Stimulated activated memory B cell treated with anti-CD40 and anti-IgM and Interleukin-4, amounts not matched to agents 10 μg/mL and 1 μg/mL and 100 μg/mL, for 72 hours (primary cell): ENCODE data around the gene ANKFY1.
"Not testable (repeated sequence)": the region's sequence is repeated elsewhere in the genome, so short reads cannot be mapped to it uniquely, and the experiment has no call there.

Experiments used
- ATAC-seq: fragments of 150-1000 bp; cut with Tn5 transposase; 2 replicates; pipeline ENCODE4 v1.10.0; 2021
- H3K27ac Mint-ChIP-seq: one replicate; pipeline ENCODE4 v1.8.0; 2022; ENCODE audit warnings: mild to moderate bottlenecking, mixed read lengths
- H3K27me3 Mint-ChIP-seq: one replicate; pipeline ENCODE4 v1.8.0; 2022; ENCODE audit warnings: mixed read lengths
- H3K36me3 Mint-ChIP-seq: one replicate; pipeline ENCODE4 v1.8.0; 2022; ENCODE audit warnings: mixed read lengths
- H3K4me1 Mint-ChIP-seq: one replicate; pipeline ENCODE4 v1.8.0; 2022; ENCODE audit warnings: mixed read lengths
- H3K4me3 Mint-ChIP-seq: one replicate; pipeline ENCODE4 v1.8.0; 2022; ENCODE audit warnings: mild to moderate bottlenecking, moderate library complexity, mixed read lengths
- H3K9me3 Mint-ChIP-seq: one replicate; pipeline ENCODE4 v1.8.0; 2022; ENCODE audit warnings: mixed read lengths

Gene ANKFY1

GRCh38 chr17:4209611-4210010, 54.2 kb downstream of the ANKFY1 start:
- Mint-ChIP-seq H3K27ac (no peak overlapping the region), H3K4me3 (no peak overlapping the region), H3K4me1 (peaks cover 20% of the 10 kb centered on the region), H3K27me3 (no peaks in the 10 kb centered on the region), H3K36me3 (peaks cover 68% of the 10 kb centered on the region), H3K9me3 (no peaks in the 10 kb centered on the region)
- ATAC-seq, result no peak

- H3K36me3 Mint-ChIP-seq, result peaks cover 68% of the 10 kb centered on the region
- ATAC-seq, result no peak
- no peak overlapping the region for H3K27ac Mint-ChIP-seq
- peaks cover 20% of the 10 kb centered on the region for H3K4me1 Mint-ChIP-seq
- no peaks in the 10 kb centered on the region for H3K9me3 Mint-ChIP-seq
- no peak overlapping the region for H3K4me3 Mint-ChIP-seq
- no peaks in the 10 kb centered on the region for H3K27me3 Mint-ChIP-seq
Observed at GRCh38 chr17:4208238-4208637, 55.5 kb downstream of the ANKFY1 start.

- H3K9me3 Mint-ChIP-seq, result no peaks in the 10 kb centered on the region
- ATAC-seq, result peak; percentile 58
- peaks cover 68% of the 10 kb centered on the region for H3K36me3 Mint-ChIP-seq
- H3K4me3 Mint-ChIP-seq, result no peak overlapping the region
- peaks cover 20% of the 10 kb centered on the region for H3K4me1 Mint-ChIP-seq
- H3K27ac Mint-ChIP-seq, result no peak overlapping the region
- H3K27me3 Mint-ChIP-seq, result no peaks in the 10 kb centered on the region
Observed at GRCh38 chr17:4206962-4207361, 56.8 kb downstream of the ANKFY1 start.

GRCh38 chr17:4205917-4206316, 57.9 kb downstream of the ANKFY1 start:
- peaks cover 13% of the 10 kb centered on the region for H3K4me1 Mint-ChIP-seq
- H3K27ac Mint-ChIP-seq, result no peak overlapping the region
- no peaks in the 10 kb centered on the region for H3K27me3 Mint-ChIP-seq
- peaks cover 73% of the 10 kb centered on the region for H3K36me3 Mint-ChIP-seq
- no peak overlapping the region for H3K4me3 Mint-ChIP-seq
- H3K9me3 Mint-ChIP-seq, result no peaks in the 10 kb centered on the region
- ATAC-seq, result no peak

- peaks cover 13% of the 10 kb centered on the region for H3K4me1 Mint-ChIP-seq
- no peaks in the 10 kb centered on the region for H3K9me3 Mint-ChIP-seq
- H3K27ac Mint-ChIP-seq, result no peak overlapping the region
- no peaks in the 10 kb centered on the region for H3K27me3 Mint-ChIP-seq
- no peak overlapping the region for H3K4me3 Mint-ChIP-seq
- H3K36me3 Mint-ChIP-seq, result peaks cover 73% of the 10 kb centered on the region
- ATAC-seq, result no peak
Observed at GRCh38 chr17:4204710-4205173, 59.0 kb downstream of the ANKFY1 start.

- Mint-ChIP-seq H3K9me3 (no peaks in the 10 kb centered on the region), H3K4me3 (no peak overlapping the region), H3K27me3 (no peaks in the 10 kb centered on the region), H3K36me3 (peaks cover 67% of the 10 kb centered on the region), H3K27ac (no peak overlapping the region), H3K4me1 (peaks cover 13% of the 10 kb centered on the region)
- ATAC-seq, result no peak
Observed at GRCh38 chr17:4204190-4204589, 59.6 kb downstream of the ANKFY1 start.

- Mint-ChIP-seq H3K4me3 (no peak overlapping the region), H3K27ac (no peak overlapping the region), H3K27me3 (no peaks in the 10 kb centered on the region), H3K4me1 (no peaks in the 10 kb centered on the region), H3K9me3 (no peaks in the 10 kb centered on the region), H3K36me3 (peaks cover 47% of the 10 kb centered on the region)
- ATAC-seq, result no peak
Observed at GRCh38 chr17:4201226-4201625, 62.6 kb downstream of the ANKFY1 start.

GRCh38 chr17:4199818-4200402, 63.9 kb downstream of the ANKFY1 start:
- ATAC-seq, result peak; percentile 59
- Mint-ChIP-seq H3K36me3 (peaks cover 50% of the 10 kb centered on the region), H3K27ac (no peak overlapping the region)

GRCh38 chr17:4198995-4199394, 64.8 kb downstream of the ANKFY1 start:
- no peak overlapping the region for H3K4me3 Mint-ChIP-seq
- H3K9me3 Mint-ChIP-seq, result no peaks in the 10 kb centered on the region
- no peaks in the 10 kb centered on the region for H3K4me1 Mint-ChIP-seq
- no peak overlapping the region for H3K27ac Mint-ChIP-seq
- H3K36me3 Mint-ChIP-seq, result peaks cover 52% of the 10 kb centered on the region
- ATAC-seq, result no peak
- no peaks in the 10 kb centered on the region for H3K27me3 Mint-ChIP-seq

More at GRCh38 chr17:4199818-4200402, 63.9 kb downstream of the ANKFY1 start:
- Mint-ChIP-seq H3K4me3 (no peak overlapping the region), H3K4me1 (no peaks in the 10 kb centered on the region), H3K27me3 (no peaks in the 10 kb centered on the region), H3K9me3 (no peaks in the 10 kb centered on the region)

GRCh38 chr17:4195306-4195705, 68.5 kb downstream of the ANKFY1 start:
- no peak overlapping the region for H3K27ac Mint-ChIP-seq

GRCh38 chr17:4194796-4195195, 69.0 kb downstream of the ANKFY1 start:
- H3K9me3 Mint-ChIP-seq, result no peaks in the 10 kb centered on the region
- no peaks in the 10 kb centered on the region for H3K4me1 Mint-ChIP-seq
- ATAC-seq, result no peak
- H3K27ac Mint-ChIP-seq, result no peak overlapping the region
- no peaks in the 10 kb centered on the region for H3K27me3 Mint-ChIP-seq
- no peak overlapping the region for H3K4me3 Mint-ChIP-seq
- peaks cover 32% of the 10 kb centered on the region for H3K36me3 Mint-ChIP-seq

More at GRCh38 chr17:4195306-4195705, 68.5 kb downstream of the ANKFY1 start:
- H3K9me3 Mint-ChIP-seq, result no peaks in the 10 kb centered on the region
- peaks cover 32% of the 10 kb centered on the region for H3K36me3 Mint-ChIP-seq
- H3K4me3 Mint-ChIP-seq, result no peak overlapping the region
- no peaks in the 10 kb centered on the region for H3K27me3 Mint-ChIP-seq
- ATAC-seq, result no peak
- H3K4me1 Mint-ChIP-seq, result no peaks in the 10 kb centered on the region

- H3K27ac Mint-ChIP-seq, H3K4me3 Mint-ChIP-seq, H3K27me3 Mint-ChIP-seq, H3K4me1 Mint-ChIP-seq, H3K9me3 Mint-ChIP-seq, ATAC-seq: not testable (repeated sequence)
- H3K36me3 Mint-ChIP-seq, result peaks cover 46% of the 10 kb centered on the region
Observed at GRCh38 chr17:4190791-4191190, 73.0 kb downstream of the ANKFY1 start.

GRCh38 chr17:4189280-4189679, 74.5 kb downstream of the ANKFY1 start:
- Mint-ChIP-seq H3K27me3 (no peaks in the 10 kb centered on the region), H3K4me3 (no peak overlapping the region), H3K9me3 (no peaks in the 10 kb centered on the region), H3K4me1 (no peaks in the 10 kb centered on the region), H3K27ac (no peak overlapping the region), H3K36me3 (peaks cover 42% of the 10 kb centered on the region)
- no peak for ATAC-seq

- Mint-ChIP-seq H3K4me1 (no peaks in the 10 kb centered on the region), H3K9me3 (no peaks in the 10 kb centered on the region), H3K27ac (no peak overlapping the region), H3K27me3 (no peaks in the 10 kb centered on the region), H3K36me3 (peaks cover 51% of the 10 kb centered on the region), H3K4me3 (no peak overlapping the region)
- ATAC-seq, result no peak
Observed at GRCh38 chr17:4188076-4188475, 75.7 kb downstream of the ANKFY1 start.

- no peak for ATAC-seq
- Mint-ChIP-seq H3K4me1 (no peaks in the 10 kb centered on the region), H3K9me3 (no peaks in the 10 kb centered on the region), H3K36me3 (peaks cover 59% of the 10 kb centered on the region), H3K27me3 (no peaks in the 10 kb centered on the region), H3K4me3 (no peak overlapping the region), H3K27ac (no peak overlapping the region)
Observed at GRCh38 chr17:4187076-4187475, 76.7 kb downstream of the ANKFY1 start.

- H3K27me3 Mint-ChIP-seq, result no peaks in the 10 kb centered on the region
- H3K36me3 Mint-ChIP-seq, result peaks cover 59% of the 10 kb centered on the region
- H3K9me3 Mint-ChIP-seq, result no peaks in the 10 kb centered on the region
- H3K27ac Mint-ChIP-seq, result no peak overlapping the region
- H3K4me1 Mint-ChIP-seq, result no peaks in the 10 kb centered on the region
- ATAC-seq, result no peak
- no peak overlapping the region for H3K4me3 Mint-ChIP-seq
Observed at GRCh38 chr17:4186357-4186881, 77.4 kb downstream of the ANKFY1 start.
